PFSK-1 (cell line): ENCODE measurements around the gene KCNIP3.

ENCODE experiments used
- FOXP2 ChIP-seq: optimal IDR thresholded peaks from 2 replicates; pipeline ENCODE3; 2011; ENCODE audit warnings: borderline replicate concordance, control low read depth, inconsistent platforms; ENCODE audit not compliant: insufficient read depth; ENCODE audit errors: extremely low read length, extremely low read depth
- POLR2AphosphoS5 ChIP-seq: IDR thresholded peaks from 2 replicates; pipeline ENCODE4 v1.6.1; 2012; ENCODE audit warnings: low read depth, mild to moderate bottlenecking, control low read depth, low read length, moderate library complexity
- REST ChIP-seq, 2 experiments: IDR thresholded peaks; 2 replicates each; pipeline versions ENCODE4 v1.6.1 to v1.8.0; 2011 to 2012; ENCODE audit warnings: low read depth in 2 of 2, low read length in 2 of 2, control low read depth in 1 of 2, inconsistent platforms in 1 of 2, mild to moderate bottlenecking in 1 of 2, moderate library complexity in 1 of 2; ENCODE audit not compliant: insufficient read depth in 1 of 2
- SIN3A ChIP-seq: IDR thresholded peaks from 2 replicates; pipeline ENCODE4 v1.6.1; 2012; ENCODE audit warnings: mild to moderate bottlenecking, low read length, moderate library complexity, borderline replicate concordance; ENCODE audit not compliant: insufficient read depth
- TAF1 ChIP-seq: IDR thresholded peaks from 2 replicates; pipeline ENCODE4 v1.6.1; 2012; ENCODE audit warnings: low read length, control low read depth, borderline replicate concordance; ENCODE audit not compliant: insufficient read depth

Gene KCNIP3

GRCh38 chr2:95264624-95265023, 32.5 kb upstream of the KCNIP3 start:
- TF ChIP-seq POLR2AphosphoS5 (no peak), REST (IDR thresholded peaks at IDR 0.05; ENCODE audit: insufficient read depth in 1 of 2, low read depth in 2 of 2, low read length in 2 of 2) (no peak), TAF1 (no peak), SIN3A (no peak), FOXP2 (no peak)

- TF ChIP-seq REST (IDR thresholded peaks at IDR 0.05; ENCODE audit: insufficient read depth in 1 of 2, low read depth in 2 of 2, low read length in 2 of 2) (no peak), SIN3A (no peak), FOXP2 (no peak), TAF1 (no peak), POLR2AphosphoS5 (no peak)
Observed at GRCh38 chr2:95265182-95265581, 32.0 kb upstream of the KCNIP3 start.

GRCh38 chr2:95266781-95267430, 30.2 kb upstream of the KCNIP3 start:
- no peak for TF ChIP-seq REST (IDR thresholded peaks at IDR 0.05; ENCODE audit: insufficient read depth in 1 of 2, low read depth in 2 of 2, low read length in 2 of 2)
- no peak for TF ChIP-seq POLR2AphosphoS5
- no peak for TF ChIP-seq TAF1
- no peak for TF ChIP-seq SIN3A
- no peak for TF ChIP-seq FOXP2

- TF ChIP-seq REST (IDR thresholded peaks at IDR 0.05; ENCODE audit: insufficient read depth in 1 of 2, low read depth in 2 of 2, low read length in 2 of 2) (no peak), SIN3A (no peak), POLR2AphosphoS5 (no peak), FOXP2 (no peak), TAF1 (no peak)
Observed at GRCh38 chr2:95267458-95268210, 29.5 kb upstream of the KCNIP3 start.
